DOHH2 (cell line): Measurements from ENCODE around the gene CORO1C.

Source experiments
- CTCF ChIP-seq: fragments of 200-600 bp; sonication (generic); IDR thresholded peaks from one replicate; pipeline ENCODE4 v1.5.1; 2014; ENCODE audit warnings: antibody characterized with exemption, mild to moderate bottlenecking, low read depth, low read length; ENCODE audit not compliant: poor library complexity, severe bottlenecking
- EZH2phosphoT487 ChIP-seq: fragments of 200-600 bp; sonication (generic); IDR thresholded peaks from 2 replicates; pipeline ENCODE4 v1.6.1; 2017; ENCODE audit warnings: borderline replicate concordance, mild to moderate bottlenecking, antibody characterized with exemption, low read length, moderate library complexity, mixed read lengths

GRCh38 chr12:108694812-108695278 lies 36.5 kb downstream of the CORO1C start:
- TF ChIP-seq CTCF, result no peak
- TF ChIP-seq EZH2phosphoT487, result no peak
